Dendritic cell treated with granulocyte-macrophage colony-stimulating factor and Interleukin-4, amounts not matched to agents 40 ng/mL and 50 ng/mL, for 4 days (primary cell): Measurements from ENCODE around the gene FGF3.

Source experiments
- H3K27ac Mint-ChIP-seq: one replicate; pipeline ENCODE4 v1.8.0; 2022; ENCODE audit warnings: mild to moderate bottlenecking, mixed read lengths
- H3K27me3 Mint-ChIP-seq: one replicate; pipeline ENCODE4 v1.8.0; 2022; ENCODE audit warnings: mild to moderate bottlenecking, mixed read lengths
- H3K36me3 Mint-ChIP-seq: one replicate; pipeline ENCODE4 v1.8.0; 2022; ENCODE audit warnings: low read depth, mixed read lengths
- H3K4me1 Mint-ChIP-seq: one replicate; pipeline ENCODE4 v1.8.0; 2022; ENCODE audit warnings: low read depth, mixed read lengths
- H3K4me3 Mint-ChIP-seq: one replicate; pipeline ENCODE4 v1.8.0; 2022; ENCODE audit warnings: mild to moderate bottlenecking, moderate library complexity, mixed read lengths
- H3K9me3 Mint-ChIP-seq: one replicate; pipeline ENCODE4 v1.8.0; 2022; ENCODE audit warnings: mixed read lengths
- intact Hi-C: fragments of 100-400 bp; cut with micrococcal nuclease; formaldehyde crosslinking; loops from one replicate; pipeline ENCODE4 v1.15.0; 2022

FGF3 gene

GRCh38 chr11:69860796-69861445, 41.7 kb upstream of the FGF3 start:
- H3K36me3 Mint-ChIP-seq, result no peaks in the 10 kb centered on the region
- no peak overlapping the region for H3K4me3 Mint-ChIP-seq
- no peak overlapping the region for H3K27ac Mint-ChIP-seq
- H3K27me3 Mint-ChIP-seq, result peaks cover 11% of the 10 kb centered on the region
- intact Hi-C loops, result no loop called here
- H3K4me1 Mint-ChIP-seq, result peaks cover 8% of the 10 kb centered on the region
- H3K9me3 Mint-ChIP-seq, result no peaks in the 10 kb centered on the region

- H3K4me3 Mint-ChIP-seq, result no peak overlapping the region
Observed at GRCh38 chr11:69860244-69860643, 41.0 kb upstream of the FGF3 start.

GRCh38 chr11:69859275-69859934, 40.2 kb upstream of the FGF3 start:
- H3K4me3 Mint-ChIP-seq, result no peak overlapping the region
- peaks cover 11% of the 10 kb centered on the region for H3K27me3 Mint-ChIP-seq

More at GRCh38 chr11:69860244-69860643, 41.0 kb upstream of the FGF3 start:
- no peak overlapping the region for H3K27ac Mint-ChIP-seq
- H3K36me3 Mint-ChIP-seq, result no peaks in the 10 kb centered on the region
- intact Hi-C loops, result no loop called here
- H3K4me1 Mint-ChIP-seq, result peaks cover 8% of the 10 kb centered on the region
- H3K27me3 Mint-ChIP-seq, result peaks cover 11% of the 10 kb centered on the region
- H3K9me3 Mint-ChIP-seq, result no peaks in the 10 kb centered on the region

GRCh38 chr11:69855421-69855820, 36.2 kb upstream of the FGF3 start:
- H3K27me3 Mint-ChIP-seq, result peaks cover 14% of the 10 kb centered on the region
- no peaks in the 10 kb centered on the region for H3K36me3 Mint-ChIP-seq
- H3K4me1 Mint-ChIP-seq, result peaks cover 8% of the 10 kb centered on the region
- no peak overlapping the region for H3K4me3 Mint-ChIP-seq
- H3K27ac Mint-ChIP-seq, result no peak overlapping the region
- intact Hi-C loops, result no loop called here
- H3K9me3 Mint-ChIP-seq, result no peaks in the 10 kb centered on the region

More at GRCh38 chr11:69859275-69859934, 40.2 kb upstream of the FGF3 start:
- Mint-ChIP-seq H3K36me3 (no peaks in the 10 kb centered on the region), H3K4me1 (peaks cover 8% of the 10 kb centered on the region), H3K9me3 (no peaks in the 10 kb centered on the region), H3K27ac (no peak overlapping the region)
- intact Hi-C loops, result no loop called here

- no peak overlapping the region for H3K4me3 Mint-ChIP-seq
- no peaks in the 10 kb centered on the region for H3K9me3 Mint-ChIP-seq
- intact Hi-C loops, result no loop called here
- H3K36me3 Mint-ChIP-seq, result no peaks in the 10 kb centered on the region
- peaks cover 18% of the 10 kb centered on the region for H3K27me3 Mint-ChIP-seq
- no peak overlapping the region for H3K27ac Mint-ChIP-seq
- H3K4me1 Mint-ChIP-seq, result peaks cover 8% of the 10 kb centered on the region
Observed at GRCh38 chr11:69854713-69855112, 35.5 kb upstream of the FGF3 start.

- Mint-ChIP-seq H3K4me1 (peaks cover under 1% of the 10 kb centered on the region), H3K27ac (no peak overlapping the region), H3K36me3 (no peaks in the 10 kb centered on the region), H3K4me3 (no peak overlapping the region), H3K27me3 (peaks cover 13% of the 10 kb centered on the region), H3K9me3 (no peaks in the 10 kb centered on the region)
- intact Hi-C loops, result no loop called here
Observed at GRCh38 chr11:69852056-69852455, 32.8 kb upstream of the FGF3 start.

GRCh38 chr11:69848201-69848600, 29.0 kb upstream of the FGF3 start:
- peaks cover 11% of the 10 kb centered on the region for H3K27me3 Mint-ChIP-seq
- no peaks in the 10 kb centered on the region for H3K36me3 Mint-ChIP-seq

GRCh38 chr11:69844396-69844795, 25.2 kb upstream of the FGF3 start:
- Mint-ChIP-seq H3K4me3 (no peak overlapping the region), H3K27ac (no peak overlapping the region), H3K4me1 (no peaks in the 10 kb centered on the region), H3K36me3 (no peaks in the 10 kb centered on the region), H3K9me3 (peaks cover 9% of the 10 kb centered on the region), H3K27me3 (peaks cover 8% of the 10 kb centered on the region)
- intact Hi-C loops, result no loop called here

More at GRCh38 chr11:69848201-69848600, 29.0 kb upstream of the FGF3 start:
- Mint-ChIP-seq H3K9me3 (no peaks in the 10 kb centered on the region), H3K4me1 (no peaks in the 10 kb centered on the region), H3K27ac (no peak overlapping the region), H3K4me3 (no peak overlapping the region)
- intact Hi-C loops, result no loop called here

GRCh38 chr11:69843529-69843921, 24.3 kb upstream of the FGF3 start:
- Mint-ChIP-seq H3K27me3 (peaks cover 8% of the 10 kb centered on the region), H3K4me3 (no peak overlapping the region), H3K9me3 (peaks cover 9% of the 10 kb centered on the region), H3K4me1 (no peaks in the 10 kb centered on the region), H3K36me3 (no peaks in the 10 kb centered on the region), H3K27ac (no peak overlapping the region)
- intact Hi-C loops, result no loop called here

- H3K27ac Mint-ChIP-seq, result no peak overlapping the region
- peaks cover 7% of the 10 kb centered on the region for H3K27me3 Mint-ChIP-seq
- H3K4me1 Mint-ChIP-seq, result no peaks in the 10 kb centered on the region
- intact Hi-C loops, result no loop called here
- H3K9me3 Mint-ChIP-seq, result peaks cover 9% of the 10 kb centered on the region
- no peak overlapping the region for H3K4me3 Mint-ChIP-seq
- no peaks in the 10 kb centered on the region for H3K36me3 Mint-ChIP-seq
Observed at GRCh38 chr11:69842746-69843528, 23.7 kb upstream of the FGF3 start.

GRCh38 chr11:69841859-69842698, 22.9 kb upstream of the FGF3 start:
- Mint-ChIP-seq H3K27ac (no peak overlapping the region), H3K27me3 (peaks cover 7% of the 10 kb centered on the region), H3K4me3 (no peak overlapping the region), H3K36me3 (no peaks in the 10 kb centered on the region), H3K9me3 (peaks cover 9% of the 10 kb centered on the region), H3K4me1 (no peaks in the 10 kb centered on the region)
- intact Hi-C loops, result no loop called here

- Mint-ChIP-seq H3K4me1 (no peaks in the 10 kb centered on the region), H3K27me3 (peaks cover 9% of the 10 kb centered on the region), H3K9me3 (peaks cover 9% of the 10 kb centered on the region), H3K4me3 (no peak overlapping the region), H3K27ac (no peak overlapping the region), H3K36me3 (no peaks in the 10 kb centered on the region)
- intact Hi-C loops, result no loop called here
Observed at GRCh38 chr11:69841170-69841858, 22.1 kb upstream of the FGF3 start.
